T-helper 1 cell treated with Interleukin-12 subunit alpha and Interleukin-12 subunit beta and Interleukin-4 antibody, amounts not matched to agents 30 ng/mL and 1 ng/mL, for 36 hours (primary cell): ENCODE measurements around the gene ELFN1. TPM values are rescaled to one million over a fixed set of nuclear protein-coding genes. Genes with fewer than 3 reads are reported as not detected.

Experiments used
- intact Hi-C: fragments of 100-400 bp; cut with micrococcal nuclease; formaldehyde crosslinking; loops from one replicate; pipeline ENCODE4 v1.15.1; 2024
- total RNA-seq: library from RNA; stranded (reverse); gene quantifications from 2 replicates; pipeline ENCODE4 v1.2.3, GENCODE V29; 2022

The ELFN1 gene
- total RNA-seq, 1 donor from 2014 or later: 0.17 TPM

DNA sequence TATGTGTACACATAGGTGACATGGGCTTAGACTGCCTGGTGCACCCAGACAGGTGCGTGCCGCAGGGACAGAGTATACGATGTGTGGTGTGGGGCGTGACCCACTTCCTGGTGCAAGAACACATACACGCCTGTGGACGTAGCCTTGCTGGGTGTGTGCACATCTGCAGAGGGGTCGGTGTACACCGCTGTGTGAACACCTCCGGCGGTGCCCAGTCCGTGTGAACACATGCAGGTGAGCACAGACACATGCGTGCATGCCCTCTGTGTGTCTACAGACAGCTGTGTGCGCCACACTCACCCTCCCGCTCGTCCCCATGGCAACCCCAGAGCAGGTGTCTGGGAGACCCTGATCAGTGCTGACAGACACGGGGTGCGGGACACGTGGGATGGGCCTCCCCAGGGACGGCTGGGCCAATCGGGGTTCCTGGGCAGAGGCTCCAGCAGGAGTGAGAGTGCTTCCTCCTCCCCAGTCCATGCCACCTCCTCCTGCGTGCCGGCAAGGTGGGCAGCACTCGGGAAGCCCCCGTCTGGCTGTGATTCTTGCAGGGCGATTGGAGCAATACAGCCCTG lies 23.4 kb downstream of the ELFN1 start:
- intact Hi-C loops: no loop called here

- intact Hi-C loops: no loop called here
Measured at GRCh38 chr7:1693991-1694524, 24.0 kb downstream of the ELFN1 start.

- intact Hi-C loops: no loop called here
Measured at GRCh38 chr7:1694611-1695511, 24.8 kb downstream of the ELFN1 start.

DNA sequence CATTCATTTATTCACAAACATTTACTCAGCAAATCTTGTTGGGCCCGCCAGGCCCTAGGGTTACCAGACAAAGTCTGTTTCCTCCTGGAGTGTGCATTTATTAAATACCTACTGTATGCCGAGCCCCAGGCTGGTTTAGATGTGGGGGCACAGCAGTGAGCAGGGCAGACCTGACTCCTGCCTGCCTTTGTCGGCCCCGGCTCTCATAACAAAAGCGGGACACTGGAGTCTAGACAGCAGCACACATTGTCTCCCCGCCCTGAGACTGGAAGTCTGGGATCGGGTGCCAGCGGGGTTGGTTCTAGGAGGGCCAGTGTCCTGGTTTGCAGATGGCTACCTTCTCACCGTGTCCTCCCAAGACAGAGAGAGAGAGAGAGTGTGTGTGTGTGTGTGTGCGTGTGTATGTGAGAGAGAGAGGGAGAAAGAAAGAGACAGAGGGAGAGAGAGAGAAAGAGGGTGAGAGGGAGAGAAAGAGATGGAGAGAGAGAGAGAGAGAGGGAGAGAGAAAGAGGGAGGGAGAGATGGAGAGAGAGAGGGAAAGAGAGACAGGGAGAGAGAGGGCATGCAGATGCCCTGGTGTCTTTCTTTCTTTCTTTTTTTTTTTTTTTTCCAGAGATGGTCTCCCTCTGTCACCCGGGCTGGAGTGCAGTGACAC lies 25.9 kb downstream of the ELFN1 start:
- intact Hi-C loops: no loop called here

DNA sequence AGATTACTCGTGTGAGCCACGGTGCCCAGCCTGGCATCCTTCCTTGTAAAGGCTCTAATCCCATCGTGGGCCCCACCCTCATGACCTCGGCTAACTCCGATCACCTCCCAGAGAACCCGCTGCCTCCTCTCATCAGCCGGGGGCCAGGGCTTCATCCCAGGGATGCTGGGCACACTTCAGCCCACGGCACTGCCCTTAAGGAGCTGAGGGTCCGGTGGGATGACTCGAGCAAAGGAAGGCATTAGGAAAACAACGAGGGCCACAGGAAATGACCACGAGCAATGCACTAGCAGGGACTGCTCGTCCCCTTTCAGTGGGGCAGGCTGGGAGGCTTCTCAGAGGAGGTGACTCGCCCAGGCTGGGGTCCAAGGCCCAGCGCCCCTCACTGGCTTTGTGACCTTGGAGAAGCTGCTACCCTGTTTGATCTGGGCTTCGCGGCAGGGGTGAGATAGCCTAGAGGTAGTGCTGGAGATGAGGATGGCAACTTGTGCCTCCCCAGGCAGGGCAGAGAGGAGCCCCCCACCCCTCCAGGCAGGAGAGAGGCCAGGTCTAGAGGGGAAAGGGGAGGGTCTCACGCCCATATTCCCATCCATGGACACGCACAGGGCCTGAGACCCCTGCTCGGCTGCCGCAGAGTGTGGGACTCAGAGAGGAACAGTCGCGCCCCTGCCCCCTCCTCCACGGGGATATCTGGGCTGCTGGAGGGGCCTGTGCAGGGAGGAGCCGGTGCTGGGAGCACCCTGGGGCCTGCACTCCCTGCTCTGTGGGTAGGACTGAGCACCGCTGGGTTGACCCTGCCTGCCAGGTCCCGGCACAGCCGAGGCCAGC lies 26.8 kb downstream of the ELFN1 start:
- intact Hi-C loops: no loop called here

GRCh38 chr7:1697499-1698125 lies 27.5 kb downstream of the ELFN1 start:
- intact Hi-C loops: no loop called here

DNA sequence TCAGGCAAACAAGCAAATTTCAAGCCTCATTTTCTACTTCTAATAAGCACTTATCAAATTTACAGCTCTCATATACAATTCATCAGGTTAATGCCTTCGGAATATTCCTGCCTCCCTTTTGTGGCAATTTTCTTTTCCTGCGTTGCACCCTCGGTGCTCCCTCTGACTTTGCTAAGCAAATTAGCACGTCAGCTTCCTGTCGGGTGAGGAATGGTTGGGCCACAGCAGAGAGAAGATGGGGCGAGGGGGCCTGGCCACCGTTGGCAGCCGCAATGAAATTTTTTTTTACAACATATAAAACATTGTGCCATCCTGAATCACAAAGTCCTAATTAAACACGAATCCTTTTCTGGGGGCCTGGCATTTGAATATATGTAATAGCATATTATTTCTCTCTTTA lies 28.1 kb downstream of the ELFN1 start:
- intact Hi-C loops: no loop called here

DNA sequence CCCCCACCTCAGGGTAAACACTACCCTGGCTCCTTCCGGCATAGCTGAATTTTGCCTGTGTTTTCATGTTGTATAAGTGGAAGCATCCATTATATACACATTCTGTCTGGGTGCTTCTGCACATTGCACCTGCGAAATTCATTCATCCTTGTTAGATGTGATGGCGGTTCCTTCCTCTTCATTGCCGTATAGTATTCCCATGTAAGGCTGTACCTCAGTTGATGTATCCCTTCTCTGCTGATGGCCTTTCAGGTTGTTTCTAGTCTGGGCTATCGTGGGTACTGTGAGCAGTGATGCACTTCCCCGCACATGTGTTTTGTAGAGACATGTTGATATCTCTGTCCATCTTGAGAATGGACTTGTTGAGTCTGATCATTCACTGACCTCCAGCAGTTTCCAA lies 28.9 kb downstream of the ELFN1 start:
- intact Hi-C loops: no loop called here

GRCh38 chr7:1700086-1700485 lies 30.0 kb downstream of the ELFN1 start:
- intact Hi-C loops: no loop called here

DNA sequence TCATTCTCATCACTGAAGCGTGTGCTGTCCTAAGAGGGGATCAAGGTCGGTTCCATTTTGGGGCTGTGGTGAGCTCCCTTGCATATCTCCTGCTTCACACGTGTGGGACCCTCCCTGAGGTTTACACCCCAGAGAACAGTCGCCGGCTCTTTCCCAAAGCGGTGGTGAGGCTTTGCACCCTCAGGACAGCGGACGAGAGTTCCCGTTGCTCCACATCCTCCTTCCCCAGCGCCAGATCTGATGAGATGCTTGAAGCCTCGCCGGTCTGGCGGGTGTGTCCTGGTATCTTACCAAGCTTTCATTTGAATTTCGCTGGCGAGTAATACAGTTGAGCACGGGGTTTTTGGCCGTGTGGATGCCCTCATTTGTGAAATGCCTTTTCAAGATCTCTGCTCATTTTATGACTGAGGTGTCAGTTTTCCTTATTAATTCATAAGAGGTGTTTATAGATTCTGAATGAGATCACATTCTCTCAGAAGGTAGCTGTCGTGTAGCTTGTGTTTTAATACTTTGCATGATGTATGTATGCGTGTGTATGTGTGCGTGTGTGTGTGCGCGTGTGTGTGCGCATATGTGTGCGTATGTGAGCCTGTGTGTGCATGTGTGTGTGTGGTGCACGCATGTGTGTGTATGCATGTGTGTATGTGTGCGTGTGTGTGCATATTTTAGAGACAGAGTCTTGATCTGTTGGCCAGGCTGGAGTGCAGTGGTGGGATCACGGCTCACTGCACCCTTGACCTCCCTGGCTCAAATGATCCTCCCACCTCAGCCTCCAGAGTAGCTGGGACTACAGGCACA lies 30.7 kb downstream of the ELFN1 start:
- intact Hi-C loops: no loop called here

GRCh38 chr7:1702652-1703051 lies 32.6 kb downstream of the ELFN1 start:
- intact Hi-C loops: no loop called here

- intact Hi-C loops: no loop called here
Measured at GRCh38 chr7:1703441-1703840, 33.4 kb downstream of the ELFN1 start.

DNA sequence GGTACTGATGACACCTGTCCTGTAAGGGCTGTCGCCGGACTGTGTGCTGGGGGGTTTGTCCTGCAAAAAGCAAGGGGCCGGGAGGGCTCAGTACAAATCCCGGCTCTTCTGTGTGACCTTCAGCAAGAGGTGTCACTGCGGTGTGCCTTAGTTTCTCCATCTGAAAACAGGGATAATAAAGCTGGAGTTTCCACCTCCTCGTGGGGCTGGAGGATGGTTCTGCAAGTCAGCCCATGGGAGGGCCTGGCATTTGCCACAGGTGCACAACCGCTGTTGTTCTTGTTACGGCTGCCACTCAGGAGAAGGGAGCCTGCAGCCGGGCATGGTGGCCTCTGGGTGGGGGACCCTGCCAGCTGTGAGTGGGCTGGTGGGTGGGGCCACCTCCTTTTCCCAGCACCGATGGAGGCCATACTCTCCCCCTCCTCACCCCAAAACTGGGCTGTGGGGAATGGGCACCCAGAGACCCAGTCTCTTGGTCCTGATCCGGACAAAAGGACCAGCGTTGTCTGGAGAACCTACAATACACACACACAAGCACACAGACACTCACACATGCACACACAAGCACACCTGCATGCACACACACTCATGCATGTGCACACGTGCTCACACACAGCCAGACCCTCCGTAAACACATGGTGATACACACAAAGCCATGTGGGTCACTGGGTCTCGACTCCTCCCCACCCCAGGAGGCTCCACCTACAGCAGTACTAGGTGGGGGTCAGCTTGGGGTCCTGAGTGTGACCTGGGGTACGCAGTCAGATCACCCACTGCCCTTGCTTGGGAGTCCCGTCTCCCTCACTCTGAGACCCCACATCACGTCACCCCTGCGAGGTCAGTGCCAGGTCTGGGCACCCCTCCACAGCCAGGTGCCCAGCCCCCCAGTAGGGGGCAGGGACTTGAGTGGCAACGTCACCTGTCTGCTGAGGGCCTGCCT lies 34.1 kb downstream of the ELFN1 start:
- intact Hi-C loops: no loop called here

DNA sequence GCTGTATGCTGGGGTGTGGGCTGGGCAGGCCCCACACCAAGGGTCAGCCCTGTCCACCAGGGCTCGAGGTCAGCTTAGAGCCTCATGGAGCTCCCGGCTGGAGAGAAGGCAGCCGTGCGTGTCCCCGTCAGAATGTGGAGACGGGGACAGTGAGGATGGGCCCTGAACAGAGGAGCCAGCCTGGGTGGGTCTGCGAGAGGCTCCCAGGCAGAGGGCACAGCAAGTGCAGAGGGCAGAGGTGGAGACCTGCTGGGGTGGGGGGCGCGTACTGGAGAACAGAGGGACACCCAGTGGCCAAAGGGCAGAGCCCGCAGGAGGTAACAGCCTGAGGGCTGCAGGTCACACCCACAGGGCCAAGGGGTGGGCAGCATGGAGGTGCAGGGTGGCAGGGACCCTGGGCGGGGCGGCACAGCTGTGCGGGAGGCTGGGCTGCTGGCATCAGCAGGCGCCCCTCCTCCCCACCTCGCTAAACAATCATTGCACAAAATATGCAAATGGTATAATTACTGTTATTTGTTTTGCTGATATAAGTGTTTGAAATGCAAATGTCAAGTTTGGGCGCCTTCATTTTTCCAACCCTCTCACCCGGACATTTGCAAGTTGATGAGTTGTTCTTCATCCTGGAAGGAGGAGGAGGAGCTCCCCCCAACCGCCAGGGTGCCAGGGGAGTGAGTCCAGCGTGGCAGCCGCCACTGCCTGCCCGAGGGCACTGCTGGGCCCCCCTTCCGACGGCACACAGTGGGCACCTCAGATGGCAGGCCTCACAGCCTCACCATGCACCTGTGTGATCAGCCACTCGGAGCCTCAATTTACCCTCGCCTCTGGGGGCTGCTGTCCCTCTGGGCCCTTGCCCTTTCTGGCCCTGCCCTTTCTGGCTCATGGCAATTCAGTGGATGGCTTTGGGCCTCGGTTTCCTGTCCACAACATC lies 35.0 kb downstream of the ELFN1 start:
- intact Hi-C loops: no loop called here

GRCh38 chr7:1705856-1706255 lies 35.8 kb downstream of the ELFN1 start:
- intact Hi-C loops: no loop called here

DNA sequence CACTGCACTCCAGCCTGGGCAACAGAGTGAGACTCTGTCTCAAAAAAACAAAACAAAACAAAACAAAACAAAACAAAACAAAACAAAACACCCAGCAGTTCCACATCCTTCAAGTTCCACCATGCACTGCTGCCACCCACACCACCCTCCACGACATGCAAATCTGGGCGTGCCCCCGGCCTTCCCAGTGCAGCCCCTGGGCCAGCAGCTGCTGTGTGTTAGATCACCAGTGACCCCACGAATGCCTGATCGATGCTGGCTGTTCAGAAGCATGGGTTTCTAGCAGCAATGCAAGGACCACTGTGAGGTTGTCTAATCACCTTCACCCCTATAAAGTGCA lies 36.3 kb downstream of the ELFN1 start:
- intact Hi-C loops: no loop called here

DNA sequence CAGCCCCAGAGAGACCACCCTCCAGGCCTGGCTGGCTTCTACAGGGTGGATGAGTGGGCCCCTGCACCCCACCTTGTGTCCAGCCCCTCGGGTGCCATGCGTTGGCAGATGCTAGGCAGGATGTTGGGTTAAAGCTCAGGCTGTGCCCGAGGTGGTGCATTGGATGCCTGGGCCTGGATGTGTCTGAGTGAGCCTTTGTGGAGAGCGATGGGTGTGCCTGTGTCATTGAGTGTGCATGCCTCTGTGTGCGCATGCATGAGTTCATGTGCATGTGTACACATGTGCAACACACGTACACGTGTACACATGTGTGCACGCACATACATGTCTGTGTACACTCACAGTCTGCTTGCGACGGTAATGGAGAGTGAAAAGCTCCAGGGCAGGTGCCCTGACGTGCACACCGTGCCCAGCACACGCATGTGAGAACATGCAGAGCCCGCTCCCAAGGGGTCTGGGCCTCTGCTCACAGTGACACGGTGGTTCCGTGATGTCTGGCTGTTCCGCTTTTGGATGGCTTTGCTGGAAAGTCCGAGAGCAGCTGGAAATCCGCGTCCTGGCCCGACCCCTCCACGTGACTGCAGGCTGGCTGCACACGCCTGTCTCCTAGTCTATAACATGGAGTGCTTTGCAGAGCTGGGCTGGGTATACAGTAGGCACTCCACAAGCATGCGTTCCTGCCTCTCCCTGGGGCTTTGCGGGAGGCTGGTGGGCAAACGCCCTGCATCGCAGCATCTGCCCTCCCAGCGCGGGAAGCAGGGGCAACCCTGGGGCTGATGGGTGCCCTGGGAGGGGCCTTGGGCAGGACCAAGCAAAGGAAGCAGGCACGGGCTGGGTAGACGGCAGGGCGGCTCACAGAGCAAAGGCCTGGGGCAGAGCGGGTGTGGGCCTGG lies 36.9 kb downstream of the ELFN1 start:
- intact Hi-C loops: no loop called here
